T-cell (primary cell): ENCODE data around the gene TNPO2. TPM values are rescaled to one million over a fixed set of nuclear protein-coding genes. Genes with fewer than 3 reads are reported as not detected.

Experiments used
- ATAC-seq, 4 experiments: fragments of 200-7000 bp in 3 of 4; fragments of 150-1000 bp in 1 of 4; cut with Tn5 transposase; replicated peaks in 1 of 4; 1 replicate in 3 of 4; 2 replicates in 1 of 4; pipeline ENCODE4 v1.10.0; 2021; ENCODE audit warnings: moderate library complexity in 3 of 4, mild to moderate bottlenecking in 2 of 4, moderate number of reproducible peaks in 1 of 4
- CTCF ChIA-PET, 2 donors: fragments of 300-600 bp; sonication (Branson Sonifier 250); formaldehyde crosslinking; loops; one replicate each; lab custom pipeline; 2022; ENCODE audit warnings: antibody characterized with exemption in 2 of 2; lab: Charles Lee
- POLR2A ChIA-PET, 2 donors: fragments of 300-600 bp; sonication (Branson Sonifier 250); formaldehyde crosslinking; loops; one replicate each; lab custom pipeline; 2022; ENCODE audit warnings: antibody characterized with exemption in 2 of 2; lab: Charles Lee
- DNase-seq, 35 experiments: peaks; one replicate each; pipeline versions ENCODE4 v3.0.0 to v3.0.0-alpha.2; 2013 to 2023
- H3K27ac ChIP-seq: one replicate; pipeline ENCODE4 v1.5.1; 2013; ENCODE audit warnings: low read length
- H3K27me3 ChIP-seq, 2 experiments: replicated peaks in 1 of 2; 1 replicate in 1 of 2; 2 replicates in 1 of 2; pipeline versions ENCODE4 v1.6.1 to v1.7.0; 2013; ENCODE audit warnings: low read length in 1 of 2, mixed read lengths in 1 of 2; ENCODE audit not compliant: control insufficient read depth in 2 of 2, insufficient read depth in 2 of 2; ENCODE audit errors: extremely low read depth in 1 of 2
- H3K36me3 ChIP-seq, 2 donors: 1 replicate in 1 of 2; 2 replicates in 1 of 2; pipeline versions ENCODE4 v1.6.1 to v1.7.0; 2013; ENCODE audit warnings: low read length in 1 of 2; ENCODE audit not compliant: control insufficient read depth in 2 of 2, insufficient read depth in 1 of 2; ENCODE audit errors: extremely low read depth in 1 of 2
- H3K4me1 ChIP-seq, 2 experiments: 1 replicate in 1 of 2; 2 replicates in 1 of 2; pipeline versions ENCODE4 v1.6.1 to v1.7.0; 2013; ENCODE audit warnings: low read length in 2 of 2, mixed read lengths in 1 of 2; ENCODE audit not compliant: insufficient read depth in 2 of 2, control insufficient read depth in 1 of 2; ENCODE audit errors: extremely low read depth in 1 of 2
- H3K4me3 ChIP-seq, 2 donors: 1 replicate in 1 of 2; 2 replicates in 1 of 2; pipeline versions ENCODE4 v1.5.1 to v1.7.0; 2013; ENCODE audit warnings: mild to moderate bottlenecking in 2 of 2, low read length in 1 of 2, moderate library complexity in 1 of 2; ENCODE audit not compliant: control insufficient read depth in 1 of 2; ENCODE audit errors: extremely low read depth in 1 of 2
- H3K9me3 ChIP-seq: 2 replicates; pipeline ENCODE4 v1.7.0; 2013
- H3K27ac Mint-ChIP-seq, 2 donors: one replicate each; pipeline ENCODE4 v1.8.0; 2020 to 2021; ENCODE audit warnings: mild to moderate bottlenecking in 2 of 2, mixed read lengths in 2 of 2
- H3K27me3 Mint-ChIP-seq, 2 donors: one replicate each; pipeline ENCODE4 v1.8.0; 2021 to 2022; ENCODE audit warnings: mixed read lengths in 2 of 2
- H3K36me3 Mint-ChIP-seq: one replicate; pipeline ENCODE4 v1.8.0; 2021; ENCODE audit warnings: mixed read lengths
- H3K4me1 Mint-ChIP-seq, 3 donors: one replicate each; pipeline ENCODE4 v1.8.0; 2020 to 2022; ENCODE audit warnings: mixed read lengths in 3 of 3, mild to moderate bottlenecking in 1 of 3
- H3K4me3 Mint-ChIP-seq, 3 donors: one replicate each; pipeline ENCODE4 v1.8.0; 2020 to 2022; ENCODE audit warnings: mild to moderate bottlenecking in 3 of 3, mixed read lengths in 3 of 3, moderate library complexity in 3 of 3
- H3K9me3 Mint-ChIP-seq, 3 donors: one replicate each; pipeline ENCODE4 v1.8.0; 2020 to 2022; ENCODE audit warnings: mixed read lengths in 3 of 3
- WGBS: methylation state at CpG from one replicate; pipeline ENCODE4 v1.1.5; 2013; ENCODE audit warnings: missing lambda C conversion rate; ENCODE audit not compliant: insufficient coverage; 5-methylcytosine and 5-hydroxymethylcytosine counted together
- total RNA-seq, 35 experiments: library from RNA in 6 of 35; stranded (reverse) in 6 of 35; fragments of 120-200 nt in 1 of 35; gene quantifications; one replicate each; pipeline versions ENCODE4 v1.2.1 to v1.2.4 and lab custom pipeline; 2013 to 2026

The TNPO2 gene
- total RNA-seq, 5 donors from 2014 or later (not counting 1 experiment from before 2014, with no cell fraction given) = 53.7 to 78.8 (median 62.6) TPM

GRCh38 chr19:12675399-12675798 is 48.3 kb downstream of the TNPO2 start:
- Mint-ChIP-seq H3K9me3 (no peaks in the 10 kb centered on the region), H3K4me1 (peaks cover 33 to 35% (median 34%) of the 10 kb centered on the region in 3 donors), H3K36me3 (peaks cover 29% of the 10 kb centered on the region), H3K27ac (no peak overlapping the region), H3K4me3 (no peak overlapping the region), H3K27me3 (no peaks in the 10 kb centered on the region)
- Histone ChIP-seq H3K27me3 (no peaks in the 10 kb centered on the region), H3K36me3 (peaks cover 29 to 70% of the 10 kb centered on the region in 2 donors), H3K4me3 (no peak overlapping the region), H3K4me1 (peaks cover 0 to 30% of the 10 kb centered on the region in 2 experiments), H3K9me3 (no peaks in the 10 kb centered on the region), H3K27ac (no peak overlapping the region)
- DNase-seq (no peak), ATAC-seq (no peak)
- CTCF ChIA-PET = no interaction called here
- POLR2A ChIA-PET = no interaction called here
- WGBS = 100% methylated on average over 4 of the region's 10 CpGs

- ChIA-PET CTCF (interaction anchor here (0.5 to 1.5 kb wide), 12 partner anchors 10 to 748 kb away, joined by 3 to 12 read pairs (median 4); partner anchors contain the start of genes FBXW9 (in 1 of the 2) and GCDH (in 1 of the 2)), POLR2A (interaction anchor here (0.5 to 0.7 kb wide), 2 partner anchors 59 to 451 kb away, joined by 4 to 16 read pairs; no protein-coding TSS in a partner anchor)
- Histone ChIP-seq H3K9me3 (no peaks in the 10 kb centered on the region), H3K36me3 (peaks cover 15 to 50% of the 10 kb centered on the region in 2 donors), H3K4me1 (peaks cover 5 to 40% of the 10 kb centered on the region in 2 experiments), H3K4me3 (no peak overlapping the region), H3K27me3 (no peaks in the 10 kb centered on the region), H3K27ac (no peak overlapping the region)
- Mint-ChIP-seq H3K9me3 (no peaks in the 10 kb centered on the region), H3K36me3 (peaks cover 19% of the 10 kb centered on the region), H3K27ac (no peak overlapping the region), H3K27me3 (no peaks in the 10 kb centered on the region), H3K4me3 (no peak overlapping the region), H3K4me1 (peaks cover 41 to 46% (median 42%) of the 10 kb centered on the region in 3 donors)
- WGBS = 80% methylated on average over 1 of the region's 10 CpGs
- DNase-seq = no peak
- ATAC-seq = no peak
These were observed 51.0 kb downstream of the TNPO2 start for GRCh38 chr19:12672744-12673143.

DNA sequence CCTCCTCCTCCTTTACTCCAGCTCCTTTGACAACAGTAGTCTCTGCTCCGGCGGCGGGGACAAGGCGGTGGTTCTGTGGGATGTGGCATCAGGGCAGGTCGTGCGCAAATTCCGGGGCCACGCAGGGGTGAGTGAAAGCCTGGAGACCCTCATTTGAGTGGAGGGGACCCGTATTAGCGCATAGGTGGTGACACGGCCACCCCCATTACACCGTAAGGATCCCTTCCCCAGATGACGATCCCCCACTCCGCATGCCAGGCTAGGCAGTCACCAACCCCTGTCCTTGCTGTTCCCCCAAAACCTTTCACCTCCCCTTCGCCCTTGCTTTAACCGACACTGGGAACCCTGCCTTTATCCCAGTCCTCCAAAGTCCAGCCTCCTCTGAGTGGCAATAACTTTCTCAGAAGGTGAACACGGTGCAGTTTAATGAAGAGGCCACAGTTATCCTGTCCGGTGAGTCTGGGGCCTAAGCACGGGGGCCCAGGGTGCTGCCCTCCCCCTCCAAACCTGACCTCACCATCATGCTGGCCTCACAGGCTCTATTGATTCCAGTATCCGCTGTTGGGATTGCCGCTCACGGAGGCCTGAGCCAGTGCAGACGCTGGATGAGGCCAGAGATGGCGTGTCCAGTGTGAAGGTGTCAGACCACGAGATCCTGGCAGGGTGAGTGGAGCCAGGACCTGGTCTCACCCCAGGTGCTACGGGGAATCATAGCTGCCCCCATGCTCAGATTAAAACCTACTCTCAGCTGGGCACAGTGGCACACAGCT is 53.4 kb downstream of the TNPO2 start:
- DNase-seq (no peak), ATAC-seq (no peak)
- no peaks in the 10 kb centered on the region for H3K27me3 Mint-ChIP-seq
- no peaks in the 10 kb centered on the region for H3K9me3 ChIP-seq
- peaks cover 47 to 53% (median 50%) of the 10 kb centered on the region in 3 donors for H3K4me1 Mint-ChIP-seq
- H3K36me3 ChIP-seq = peaks cover 3 to 27% of the 10 kb centered on the region in 2 donors
- H3K4me3 ChIP-seq = peak overlapping the region; percentile 91 to 99
- ChIA-PET POLR2A (no interaction called here), CTCF (interaction anchor here in 1 of 2 donors (0.5 to 0.6 kb wide), 2 partner anchors 28 to 302 kb away, joined by 3 read pairs; no protein-coding TSS in a partner anchor)
- peak overlapping the region; percentile 100 for H3K27ac Mint-ChIP-seq
- H3K9me3 Mint-ChIP-seq = no peaks in the 10 kb centered on the region
- H3K27ac ChIP-seq = peak overlapping the region; percentile 97
- WGBS = 45% methylated on average over 18 of the region's 26 CpGs
- H3K4me1 ChIP-seq = peaks cover 17 to 48% of the 10 kb centered on the region in 2 experiments
- peak overlapping the region; percentile 91 to 97 (median 93) for H3K4me3 Mint-ChIP-seq
- H3K27me3 ChIP-seq = no peaks in the 10 kb centered on the region
- H3K36me3 Mint-ChIP-seq = peaks cover 7% of the 10 kb centered on the region

DNA sequence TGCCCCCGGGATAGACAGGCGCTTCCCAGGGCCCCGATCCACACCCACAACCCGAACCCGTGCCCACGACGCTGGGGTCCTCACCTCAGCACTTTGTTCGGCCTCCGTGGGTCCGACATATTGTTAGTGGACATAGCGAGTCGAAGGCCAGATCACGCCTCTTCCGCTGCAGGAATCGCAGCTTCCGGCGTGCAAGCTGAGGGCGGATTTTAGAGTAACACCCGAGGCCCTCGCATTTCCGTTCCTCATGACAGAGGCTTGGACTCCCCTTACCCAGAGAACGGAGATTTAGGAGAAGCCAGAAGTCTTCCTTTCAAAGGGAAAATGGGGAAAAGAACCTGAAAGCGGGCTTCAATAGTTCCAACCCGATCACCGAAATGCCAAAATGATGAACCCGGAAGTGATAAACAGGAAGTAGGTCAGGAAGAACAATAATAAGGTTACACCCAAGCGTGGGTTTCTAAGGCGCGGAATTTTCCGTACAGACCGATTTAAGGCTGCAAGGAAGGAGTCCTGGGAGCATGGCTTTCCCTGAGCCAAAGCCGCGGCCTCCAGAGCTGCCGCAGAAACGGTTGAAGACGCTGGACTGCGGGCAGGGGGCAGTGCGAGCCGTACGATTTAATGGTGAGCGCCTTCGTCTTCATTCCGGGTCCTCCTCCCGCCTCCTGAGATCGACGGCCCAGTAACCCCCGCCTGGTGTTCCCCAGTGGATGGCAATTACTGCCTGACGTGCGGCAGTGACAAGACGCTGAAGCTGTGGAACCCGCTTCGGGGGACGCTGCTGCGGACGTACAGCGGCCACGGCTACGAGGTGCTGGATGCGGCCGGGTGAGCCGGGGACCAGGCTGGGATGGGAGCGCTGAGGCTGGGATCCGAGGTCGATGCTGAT is 54.2 kb downstream of the TNPO2 start:
- Mint-ChIP-seq H3K27ac (peak overlapping the region; percentile 100), H3K36me3 (peaks cover 4% of the 10 kb centered on the region), H3K4me3 (peak overlapping the region; percentile 91 to 97 (median 93)), H3K9me3 (no peaks in the 10 kb centered on the region), H3K4me1 (peaks cover 55 to 61% (median 57%) of the 10 kb centered on the region in 3 donors), H3K27me3 (no peaks in the 10 kb centered on the region)
- Histone ChIP-seq H3K27me3 (no peaks in the 10 kb centered on the region), H3K4me3 (peak overlapping the region; percentile 91 to 99), H3K36me3 (peaks cover 3 to 30% of the 10 kb centered on the region in 2 donors), H3K9me3 (no peaks in the 10 kb centered on the region), H3K27ac (peak overlapping the region; percentile 97), H3K4me1 (peaks cover 23 to 57% of the 10 kb centered on the region in 2 experiments)
- ChIA-PET POLR2A (no interaction called here), CTCF (interaction anchor here (0.6 to 1.5 kb wide), 7 partner anchors 9 to 1073 kb away, joined by 3 to 7 read pairs (median 4); no protein-coding TSS in a partner anchor)
- ATAC-seq (peak; percentile 29 to 42 (median 41)), DNase-seq (peak in 34 of 35 experiments; percentile 32 to 86 (median 67))
- WGBS = under 1% methylated on average over 42 of the region's 64 CpGs

DNA sequence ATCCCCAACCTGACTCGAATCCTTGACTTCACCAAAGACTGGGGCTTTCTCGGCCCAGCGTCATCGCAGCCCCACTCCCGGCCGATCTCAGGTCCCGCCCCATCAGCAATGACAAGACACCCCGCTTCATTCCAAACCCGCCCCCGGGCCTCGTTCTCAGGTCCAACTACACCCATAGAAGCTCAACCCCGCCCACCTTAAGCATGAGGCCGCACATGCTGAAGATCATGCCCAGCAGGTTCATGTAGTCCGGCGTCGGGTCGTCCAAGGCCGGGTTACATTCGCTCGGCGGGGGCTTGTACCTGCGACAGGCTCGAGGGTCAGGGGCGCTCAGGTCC is 54.8 kb downstream of the TNPO2 start:
- no peaks in the 10 kb centered on the region for H3K9me3 Mint-ChIP-seq
- Histone ChIP-seq H3K4me1 (peaks cover 23 to 62% of the 10 kb centered on the region in 2 experiments), H3K36me3 (peaks cover 3 to 30% of the 10 kb centered on the region in 2 donors), H3K9me3 (no peaks in the 10 kb centered on the region), H3K27ac (peak overlapping the region; percentile 97), H3K27me3 (no peaks in the 10 kb centered on the region), H3K4me3 (peak overlapping the region; percentile 91 to 99)
- ATAC-seq = peak; percentile 3 to 55 (median 12)
- ChIA-PET CTCF (interaction anchor here in 1 of 2 donors (0.6 to 1.5 kb wide), 5 partner anchors 10 to 1072 kb away, joined by 3 to 7 read pairs (median 4); no protein-coding TSS in a partner anchor), POLR2A (no interaction called here)
- H3K4me1 Mint-ChIP-seq = peaks cover 56 to 64% (median 58%) of the 10 kb centered on the region in 3 donors
- under 1% methylated on average over 24 of the region's 24 CpGs for WGBS
- H3K27ac Mint-ChIP-seq = peak overlapping the region; percentile 100
- H3K4me3 Mint-ChIP-seq = peak overlapping the region; percentile 91 to 97 (median 93)
- peak in 34 of 35 experiments; percentile 30 to 83 (median 74) for DNase-seq
- H3K36me3 Mint-ChIP-seq = no peaks in the 10 kb centered on the region
- no peaks in the 10 kb centered on the region for H3K27me3 Mint-ChIP-seq
